Fibroblast of lung (primary cell): ENCODE results near the gene CTDSPL. TPM values are rescaled to one million over a fixed set of nuclear protein-coding genes. Genes with fewer than 3 reads are reported as not detected.
A peak's percentile ranks its signal among the peaks of the same experiment; 100 is the strongest.

Experiments used
- DNase-seq, 2 donors: peaks; one replicate each; pipeline versions ENCODE4 v3.0.0 to v3.0.0-alpha.2; 2010; ENCODE audit warnings: low read depth in 2 of 2
- H2AFZ ChIP-seq: 2 replicates; pipeline ENCODE4 v1.5.1; 2012; ENCODE audit warnings: low read length, control low read depth, inconsistent platforms
- H3K27ac ChIP-seq: 2 replicates; pipeline ENCODE4 v1.5.1; 2011; ENCODE audit warnings: low read length, control low read depth; ENCODE audit not compliant: insufficient read depth
- H3K27me3 ChIP-seq: 2 replicates; pipeline ENCODE4 v1.5.1; 2011; ENCODE audit warnings: mild to moderate bottlenecking, low read length; ENCODE audit not compliant: control insufficient read depth, insufficient read depth
- H3K36me3 ChIP-seq: 2 replicates; pipeline ENCODE4 v1.5.1; 2011; ENCODE audit warnings: low read length; ENCODE audit not compliant: control insufficient read depth, insufficient read depth
- H3K4me1 ChIP-seq: 2 replicates; pipeline ENCODE4 v1.5.1; 2011; ENCODE audit warnings: low read length; ENCODE audit not compliant: control insufficient read depth, insufficient read depth; ENCODE audit errors: extremely low read depth
- H3K4me2 ChIP-seq: 2 replicates; pipeline ENCODE4 v1.5.1; 2011; ENCODE audit warnings: low read length, control low read depth; ENCODE audit not compliant: insufficient read depth; ENCODE audit errors: extremely low read depth
- H3K4me3 ChIP-seq, 4 experiments: fragments of 200-600 bp in 1 of 4; sonication (generic) in 1 of 4; replicated peaks in 1 of 4; 2 replicates each; pipeline ENCODE4 v1.5.1; 2011 to 2016; ENCODE audit warnings: low read length in 4 of 4, low read depth in 3 of 4, mild to moderate bottlenecking in 3 of 4, control low read depth in 2 of 4, inconsistent platforms in 1 of 4, mixed read lengths in 1 of 4; ENCODE audit not compliant: insufficient read depth in 1 of 4; ENCODE audit errors: control extremely low read depth in 1 of 4
- H3K79me2 ChIP-seq: 2 replicates; pipeline ENCODE4 v1.5.1; 2012; ENCODE audit warnings: mild to moderate bottlenecking, low read length, inconsistent platforms; ENCODE audit not compliant: control insufficient read depth, insufficient read depth
- H3K9ac ChIP-seq: 2 replicates; pipeline ENCODE4 v1.5.1; 2011; ENCODE audit warnings: mild to moderate bottlenecking, low read length, control low read depth; ENCODE audit not compliant: insufficient read depth
- H3K9me3 ChIP-seq: 2 replicates; pipeline ENCODE4 v1.5.1; 2012; ENCODE audit warnings: low read depth, low read length; ENCODE audit not compliant: control insufficient read depth, insufficient read depth
- H4K20me1 ChIP-seq: 2 replicates; pipeline ENCODE4 v1.5.1; 2011; ENCODE audit warnings: low read length; ENCODE audit not compliant: control insufficient read depth, insufficient read depth; ENCODE audit errors: extremely low read depth
- EZH2 ChIP-seq: IDR thresholded peaks from 2 replicates; pipeline ENCODE4 v1.5.1; 2012; ENCODE audit warnings: low read length, control low read depth, mild to moderate bottlenecking; ENCODE audit errors: missing control alignments
- polyA plus RNA-seq, 2 donors: library from polyadenylated mRNA; depleted of rRNA in 1 of 2; stranded (reverse) in 1 of 2; unstranded in 1 of 2; fragments of >200 nt; gene quantifications; 2 replicates each; pipeline ENCODE4 v1.2.1, GENCODE V29; 2011 to 2012; ENCODE audit warnings: missing spikeins in 1 of 2
- total RNA-seq: library from RNA; depleted of rRNA; stranded (reverse); fragments of >200 nt; gene quantifications from 2 replicates; pipeline ENCODE4 v1.2.1, GENCODE V29; 2014
- TF ChIP-seq, protein P1 (sequence below), 2 donors: IDR thresholded peaks in 1 of 2; conservative IDR thresholded peaks in 1 of 2; 1 replicate in 1 of 2; 2 replicates in 1 of 2; pipeline ENCODE4 v1.5.1; 2011 to 2012; ENCODE audit warnings: low read length in 2 of 2, control low read depth in 1 of 2, inconsistent platforms in 1 of 2, low read depth in 1 of 2, mild to moderate bottlenecking in 1 of 2

Gene CTDSPL
- total and polyA plus RNA-seq, 2 donors (not counting 1 experiment from before 2014, with no cell fraction given) = 34.0 to 51.5 TPM

DNA sequence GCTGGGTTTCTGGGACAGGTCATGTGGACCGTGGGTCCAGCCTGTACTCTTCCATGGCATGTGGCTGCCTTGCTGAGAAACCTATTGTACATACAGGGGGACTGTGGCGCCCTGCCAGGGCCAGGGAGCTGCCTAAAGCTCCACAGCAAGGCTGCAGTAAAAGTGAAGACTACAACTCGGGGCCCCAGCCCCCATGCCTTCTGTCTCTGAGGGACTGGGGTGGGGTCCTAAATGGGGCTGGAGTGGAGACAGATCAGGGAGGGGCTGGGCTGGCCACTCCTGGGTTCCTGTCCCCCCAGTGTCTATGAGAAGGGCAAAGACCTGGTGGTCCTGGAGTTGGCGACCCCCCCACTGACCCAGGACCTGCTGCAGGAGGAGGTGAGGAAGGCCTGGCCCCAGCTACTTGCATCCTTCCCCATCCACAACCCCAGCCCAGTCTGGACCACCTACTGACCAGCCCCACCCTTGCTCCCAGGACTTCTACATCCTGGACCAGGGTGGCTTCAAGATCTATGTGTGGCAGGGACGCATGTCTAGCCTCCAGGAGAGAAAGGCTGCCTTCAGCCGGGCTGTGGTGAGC is 136.2 kb downstream of the CTDSPL start:
- no peak for DNase-seq
- no peak overlapping the region for H2AFZ ChIP-seq

DNA sequence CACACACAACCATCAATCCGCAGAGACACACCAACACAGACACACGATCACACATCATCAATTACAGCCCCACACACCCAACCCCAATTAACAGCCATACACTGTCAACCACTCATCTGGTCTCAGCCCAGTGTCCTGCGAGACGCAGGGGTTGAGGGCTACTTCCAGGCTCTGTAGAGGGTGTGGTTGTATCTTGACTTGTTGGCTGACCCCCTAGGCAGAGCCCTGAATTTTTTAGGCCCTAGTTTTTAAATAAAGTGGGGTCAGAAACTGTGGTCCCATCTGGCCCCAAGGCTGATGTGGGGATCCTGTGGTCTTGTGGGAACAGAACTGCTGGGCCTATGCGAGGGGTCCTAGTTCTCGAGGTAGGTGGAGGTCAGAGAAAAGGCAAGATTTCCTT is 138.2 kb downstream of the CTDSPL start:
- H3K4me2 ChIP-seq = no peak overlapping the region

More for the DNA sequence above, 136.2 kb downstream of the CTDSPL start:
- TF ChIP-seq, protein P1, sequence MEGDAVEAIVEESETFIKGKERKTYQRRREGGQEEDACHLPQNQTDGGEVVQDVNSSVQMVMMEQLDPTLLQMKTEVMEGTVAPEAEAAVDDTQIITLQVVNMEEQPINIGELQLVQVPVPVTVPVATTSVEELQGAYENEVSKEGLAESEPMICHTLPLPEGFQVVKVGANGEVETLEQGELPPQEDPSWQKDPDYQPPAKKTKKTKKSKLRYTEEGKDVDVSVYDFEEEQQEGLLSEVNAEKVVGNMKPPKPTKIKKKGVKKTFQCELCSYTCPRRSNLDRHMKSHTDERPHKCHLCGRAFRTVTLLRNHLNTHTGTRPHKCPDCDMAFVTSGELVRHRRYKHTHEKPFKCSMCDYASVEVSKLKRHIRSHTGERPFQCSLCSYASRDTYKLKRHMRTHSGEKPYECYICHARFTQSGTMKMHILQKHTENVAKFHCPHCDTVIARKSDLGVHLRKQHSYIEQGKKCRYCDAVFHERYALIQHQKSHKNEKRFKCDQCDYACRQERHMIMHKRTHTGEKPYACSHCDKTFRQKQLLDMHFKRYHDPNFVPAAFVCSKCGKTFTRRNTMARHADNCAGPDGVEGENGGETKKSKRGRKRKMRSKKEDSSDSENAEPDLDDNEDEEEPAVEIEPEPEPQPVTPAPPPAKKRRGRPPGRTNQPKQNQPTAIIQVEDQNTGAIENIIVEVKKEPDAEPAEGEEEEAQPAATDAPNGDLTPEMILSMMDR (conservative IDR thresholded peaks at IDR 0.05 in 1 of 2, IDR thresholded peaks at IDR 0.05 in 1 of 2; ENCODE audit: low read depth in 1 of 2, low read length in 2 of 2) = no peak
- TF ChIP-seq EZH2 = no peak
- Histone ChIP-seq H3K4me1 (peaks cover 9% of the 10 kb centered on the region), H3K27me3 (no peaks in the 10 kb centered on the region), H3K27ac (no peak overlapping the region), H3K4me2 (peak overlapping the region; percentile 99), H3K4me3 (no peak overlapping the region), H3K79me2 (no peaks in the 10 kb centered on the region), H3K9me3 (no peaks in the 10 kb centered on the region), H3K9ac (no peak overlapping the region), H4K20me1 (no peaks in the 10 kb centered on the region), H3K36me3 (peaks cover 3% of the 10 kb centered on the region)

DNA sequence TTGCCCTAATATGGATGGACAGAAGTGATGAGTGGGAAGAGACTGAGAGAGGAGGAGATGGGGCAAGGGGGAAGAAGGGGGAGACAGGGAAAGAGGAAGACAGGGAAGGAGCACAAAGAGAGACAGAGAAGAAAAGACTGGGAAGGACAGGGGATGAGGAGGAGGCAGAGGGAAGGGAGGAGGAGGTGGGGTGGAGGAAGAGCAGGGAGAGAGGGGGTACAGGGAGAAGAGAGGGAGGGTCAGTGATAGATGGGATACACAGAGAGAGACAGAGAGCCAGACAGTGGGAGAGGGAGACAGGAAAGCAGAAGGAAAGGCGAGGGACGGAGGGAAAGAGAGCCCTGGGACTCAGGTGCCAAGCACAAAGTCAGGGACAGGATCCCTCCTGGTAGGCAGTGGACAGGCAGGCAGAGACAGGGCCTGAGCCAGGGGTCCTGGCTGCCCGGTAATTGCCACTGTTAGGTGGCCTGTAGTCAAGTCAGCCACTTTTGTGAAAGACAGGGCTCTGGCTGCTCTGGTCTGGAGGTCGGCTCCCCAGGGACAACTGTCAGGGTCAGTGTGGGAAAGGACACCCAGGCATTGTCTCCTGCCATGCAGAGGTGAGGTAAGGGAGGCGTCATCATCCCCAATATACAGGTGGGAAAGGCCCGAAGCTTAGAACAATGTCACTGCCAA is 138.7 kb downstream of the CTDSPL start:
- H2AFZ ChIP-seq = no peak overlapping the region
- no peak for DNase-seq

More for the DNA sequence above, 138.2 kb downstream of the CTDSPL start:
- peaks cover 7% of the 10 kb centered on the region for H3K4me1 ChIP-seq
- H3K9me3 ChIP-seq = no peaks in the 10 kb centered on the region
- H3K9ac ChIP-seq = no peak overlapping the region
- no peak overlapping the region for H3K27ac ChIP-seq
- H3K36me3 ChIP-seq = peaks cover 3% of the 10 kb centered on the region
- no peaks in the 10 kb centered on the region for H4K20me1 ChIP-seq
- no peak for DNase-seq
- H2AFZ ChIP-seq = no peak overlapping the region
- H3K79me2 ChIP-seq = no peaks in the 10 kb centered on the region
- no peaks in the 10 kb centered on the region for H3K27me3 ChIP-seq
- no peak overlapping the region for H3K4me3 ChIP-seq
- TF ChIP-seq, protein P1 (conservative IDR thresholded peaks at IDR 0.05 in 1 of 2, IDR thresholded peaks at IDR 0.05 in 1 of 2; ENCODE audit: low read depth in 1 of 2, low read length in 2 of 2) = no peak
- TF ChIP-seq EZH2 = no peak

More for the DNA sequence above, 138.7 kb downstream of the CTDSPL start:
- Histone ChIP-seq H4K20me1 (no peaks in the 10 kb centered on the region), H3K4me3 (no peak overlapping the region), H3K4me1 (peaks cover 7% of the 10 kb centered on the region), H3K36me3 (peaks cover 3% of the 10 kb centered on the region), H3K9ac (no peak overlapping the region), H3K27me3 (no peaks in the 10 kb centered on the region), H3K9me3 (no peaks in the 10 kb centered on the region), H3K4me2 (no peak overlapping the region), H3K27ac (no peak overlapping the region), H3K79me2 (no peaks in the 10 kb centered on the region)
- no peak for TF ChIP-seq EZH2
- TF ChIP-seq, protein P1 (conservative IDR thresholded peaks at IDR 0.05 in 1 of 2, IDR thresholded peaks at IDR 0.05 in 1 of 2; ENCODE audit: low read depth in 1 of 2, low read length in 2 of 2) = no peak
